Fibroblast of skin of back (primary cell): ENCODE data around the gene PCNT.
"Not testable (repeated sequence)": the region's sequence is repeated elsewhere in the genome, so short reads cannot be mapped to it uniquely, and the experiment has no call there.

Experiments used
- DNase-seq: peaks from one replicate; pipeline ENCODE4 v3.0.0-alpha.2; 2013

Gene PCNT

GRCh38 chr21:46357684-46358425 is 33.9 kb downstream of the PCNT start:
- DNase-seq, result no peak

- no peak for DNase-seq
These were observed 37.2 kb downstream of the PCNT start for GRCh38 chr21:46361176-46361575.

- DNase-seq, result no peak
These were observed 38.0 kb downstream of the PCNT start for GRCh38 chr21:46361935-46362334.

GRCh38 chr21:46362946-46363345 is 39.0 kb downstream of the PCNT start:
- no peak for DNase-seq

- DNase-seq, result no peak
These were observed 39.7 kb downstream of the PCNT start for GRCh38 chr21:46363698-46364097.

- DNase-seq, result no peak
These were observed 42.1 kb downstream of the PCNT start for GRCh38 chr21:46366091-46366490.

GRCh38 chr21:46366561-46366960 is 42.6 kb downstream of the PCNT start:
- DNase-seq, result no peak

- no peak for DNase-seq
These were observed 43.0 kb downstream of the PCNT start for GRCh38 chr21:46366966-46367365.

- no peak for DNase-seq
These were observed 44.8 kb downstream of the PCNT start for GRCh38 chr21:46368533-46369285.

- DNase-seq, result no peak
These were observed 45.7 kb downstream of the PCNT start for GRCh38 chr21:46369520-46370235.

GRCh38 chr21:46371204-46372013 is 47.5 kb downstream of the PCNT start:
- no peak for DNase-seq

- no peak for DNase-seq
These were observed 48.1 kb downstream of the PCNT start for GRCh38 chr21:46372014-46372485.

- DNase-seq, result not testable (repeated sequence)
These were observed 49.0 kb downstream of the PCNT start for GRCh38 chr21:46372947-46373346.

GRCh38 chr21:46374761-46375389 is 50.9 kb downstream of the PCNT start:
- DNase-seq, result no peak

GRCh38 chr21:46375560-46376230 is 51.7 kb downstream of the PCNT start:
- no peak for DNase-seq

GRCh38 chr21:46376231-46376628 is 52.3 kb downstream of the PCNT start:
- DNase-seq, result no peak

GRCh38 chr21:46376856-46377453 is 53.0 kb downstream of the PCNT start:
- DNase-seq, result no peak

GRCh38 chr21:46377789-46378188 is 53.8 kb downstream of the PCNT start:
- no peak for DNase-seq

GRCh38 chr21:46379105-46379504 is 55.1 kb downstream of the PCNT start:
- no peak for DNase-seq

GRCh38 chr21:46379691-46380090 is 55.7 kb downstream of the PCNT start:
- DNase-seq, result no peak

GRCh38 chr21:46381541-46381940 is 57.6 kb downstream of the PCNT start:
- no peak for DNase-seq
